ENCODE measurements around the gene PMEL.
A peak's percentile ranks its signal among the peaks of the same experiment; 100 is the strongest.
"Not testable (repeated sequence)": the region's sequence is repeated elsewhere in the genome, so short reads cannot be mapped to it uniquely, and the experiment has no call there.

PMEL gene

DNA sequence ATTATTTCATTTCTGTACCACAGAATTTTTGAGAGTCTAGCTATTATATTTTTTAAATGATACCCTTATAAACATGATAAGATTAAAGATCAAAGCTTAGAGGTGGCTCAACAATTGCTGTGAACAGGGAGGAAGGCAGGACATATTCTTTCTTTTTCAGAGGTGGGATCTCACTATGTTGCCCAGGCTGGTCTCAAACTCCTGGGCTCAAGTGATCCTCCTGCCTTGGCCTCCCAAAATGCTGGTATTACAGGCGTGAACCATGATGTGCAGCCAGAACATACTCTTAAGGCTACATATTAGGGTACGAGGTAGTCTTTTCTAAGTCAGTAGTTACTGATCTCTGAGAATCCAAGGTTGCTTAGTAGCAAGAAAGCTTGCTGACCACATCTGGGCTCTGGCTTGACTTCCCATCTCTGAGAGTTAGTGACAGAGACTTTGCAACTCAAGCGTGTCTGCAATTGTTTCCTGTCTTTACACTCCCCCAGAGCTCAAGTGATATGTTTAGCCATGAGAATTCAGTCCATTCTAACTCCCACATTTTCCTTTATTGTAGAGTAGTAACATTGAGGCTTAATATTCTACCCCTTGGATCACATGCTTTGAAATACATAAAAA is 16.6 kb upstream of the PMEL start:
- DNase-seq: no peak

DNA sequence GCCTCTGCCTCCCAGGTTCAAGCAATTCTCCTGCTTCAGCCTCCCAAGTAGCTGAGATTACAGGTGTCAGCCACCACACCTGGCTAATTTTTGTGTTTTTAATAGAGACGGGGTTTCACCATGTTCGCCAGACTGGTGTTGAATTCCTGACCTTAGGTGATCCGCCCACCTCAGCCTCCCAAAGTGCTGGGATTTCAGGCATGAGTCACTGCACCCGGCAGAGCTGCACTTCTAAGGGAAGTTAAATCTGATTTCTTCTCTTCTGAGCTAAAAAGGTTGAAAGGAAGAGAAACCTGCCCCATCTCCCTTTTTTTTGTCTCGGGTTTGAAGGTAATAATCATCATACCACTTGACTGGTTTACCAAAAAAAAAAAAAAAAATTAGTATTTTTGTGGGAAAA is 16.0 kb upstream of the PMEL start:
- DNase-seq: not testable (repeated sequence)

DNA sequence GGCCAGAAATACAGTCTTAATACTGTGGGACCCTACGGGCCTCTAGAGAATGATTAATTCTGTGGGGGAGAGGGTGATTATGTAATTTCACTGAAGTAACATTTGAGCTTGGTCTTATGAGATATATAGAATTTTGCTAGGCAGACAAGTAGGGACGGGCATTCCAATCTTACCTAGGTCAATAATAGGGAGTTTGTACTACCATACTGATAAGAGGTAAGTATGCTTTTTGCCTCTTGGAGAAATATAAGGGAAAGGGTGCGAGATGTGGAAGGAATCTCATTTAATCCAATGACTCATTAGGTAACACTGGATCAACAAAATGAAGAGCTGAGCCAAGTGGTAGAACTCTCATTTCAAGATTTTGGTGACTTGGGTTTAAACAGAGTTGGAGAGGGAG is 13.2 kb upstream of the PMEL start:
- DNase-seq: no peak

DNA sequence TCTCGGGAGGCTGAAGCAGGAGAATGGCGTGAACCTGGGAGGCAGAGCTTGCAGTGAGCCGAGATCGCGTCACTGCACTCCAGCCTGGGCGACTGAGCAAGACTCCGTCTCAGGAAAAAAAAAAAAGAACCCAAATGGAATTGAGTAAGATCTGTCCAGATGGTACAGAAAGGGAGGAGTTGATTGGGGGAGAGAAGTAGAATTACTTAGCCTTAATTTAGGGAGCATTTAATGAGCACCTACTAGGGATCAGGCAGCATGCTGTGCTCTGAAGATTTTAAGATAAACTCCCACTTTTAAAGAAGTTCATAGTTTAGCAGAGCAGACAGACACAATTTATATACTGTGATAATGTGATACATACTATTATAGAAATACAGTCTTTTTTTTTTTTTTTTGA is 12.6 kb upstream of the PMEL start:
- no peak for DNase-seq

DNA sequence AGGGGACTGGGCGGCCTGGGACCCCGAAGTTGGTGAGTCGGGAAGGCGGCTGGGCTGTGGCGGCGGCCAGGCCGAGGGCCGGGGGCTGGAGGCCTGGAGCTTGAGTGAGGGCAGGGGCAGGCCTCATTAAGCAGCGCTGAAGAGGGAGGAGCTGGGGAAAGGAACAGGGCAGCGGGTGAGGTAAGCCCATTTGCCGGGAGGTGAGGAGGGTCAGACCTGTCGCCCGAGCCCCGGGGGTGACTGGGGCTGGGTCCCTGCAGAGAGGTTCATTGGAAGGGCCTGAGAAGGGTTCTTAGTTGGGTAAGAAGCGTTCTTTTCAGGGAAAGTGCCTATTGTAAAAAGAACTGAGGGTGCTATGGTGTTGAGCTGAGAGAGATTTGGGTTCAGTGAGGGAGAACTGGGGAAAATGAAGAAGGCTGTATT is 8.5 kb upstream of the PMEL start:
- DNase-seq: no peak

DNA sequence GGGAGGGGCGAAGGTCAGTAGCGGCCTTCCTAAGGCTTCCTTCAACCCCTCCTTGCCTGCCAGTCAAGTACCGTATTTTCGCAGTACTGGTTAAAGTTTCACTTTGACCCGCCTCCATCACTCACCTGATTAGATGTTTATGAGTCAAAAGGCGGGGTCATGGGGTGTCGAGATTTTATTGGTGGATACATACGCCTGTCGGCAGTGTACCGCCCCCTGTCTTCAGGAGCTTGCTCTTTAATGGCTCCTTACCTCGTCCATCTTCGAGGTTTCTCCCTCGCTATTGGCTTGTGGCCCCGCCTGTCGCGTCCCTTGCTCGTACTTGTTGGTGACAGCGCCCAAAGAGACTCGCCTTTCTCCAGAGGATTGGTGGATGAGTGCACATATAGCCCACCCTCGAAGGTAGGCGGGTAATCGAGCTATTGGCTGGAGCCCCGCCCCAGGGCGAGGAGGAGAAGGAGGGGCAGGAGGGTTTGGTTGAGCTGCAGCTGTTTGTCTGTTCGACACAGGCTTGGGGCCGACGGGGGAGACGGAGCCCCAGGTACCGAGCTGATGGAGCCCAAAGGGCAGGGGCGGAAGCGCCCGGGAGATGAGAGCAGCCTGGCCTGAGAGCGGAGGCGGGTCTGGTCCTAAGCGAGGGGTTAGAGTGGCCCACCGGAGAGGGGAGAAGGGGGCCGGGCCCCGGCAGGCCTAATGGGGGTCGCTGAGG is 7.9 kb upstream of the PMEL start, which contains the start of gene RAB5B:
TSS of gene RAB5B (plus strand) at position 480 of the 709 bp plus-strand sequence. CDS start 12,883 bp downstream, outside the sequence.
- DNase-seq: peak; percentile 79

DNA sequence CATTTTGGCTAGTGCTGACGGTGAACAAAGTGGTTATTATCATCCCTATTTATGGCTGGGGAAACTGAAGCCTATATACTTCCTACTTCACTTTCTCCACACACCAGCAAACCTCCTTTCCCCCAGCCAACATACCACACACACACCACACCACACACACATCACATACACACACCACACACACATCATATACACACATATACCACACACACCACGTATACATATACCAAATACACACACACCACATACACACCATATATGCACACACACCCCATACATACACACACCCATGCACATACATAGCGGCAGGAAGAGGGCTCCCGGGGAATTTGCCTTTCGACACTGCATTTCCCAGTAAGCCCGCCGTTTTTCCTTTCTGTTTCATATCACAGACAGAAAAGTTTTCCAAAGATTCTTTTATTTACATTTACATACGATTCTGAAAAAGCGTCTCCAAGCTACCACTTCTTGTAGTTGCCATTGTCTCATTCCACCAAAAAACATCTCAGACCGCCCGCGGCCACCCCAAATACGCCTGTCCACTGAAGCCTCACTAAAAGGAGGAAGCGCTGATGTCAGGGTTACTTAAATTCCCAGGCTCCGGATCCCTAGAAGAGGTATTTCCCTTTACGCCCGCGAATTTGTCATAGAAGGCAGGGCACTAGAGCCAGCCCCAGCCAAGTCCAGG is 7.2 kb upstream of the PMEL start:
- no peak for DNase-seq

DNA sequence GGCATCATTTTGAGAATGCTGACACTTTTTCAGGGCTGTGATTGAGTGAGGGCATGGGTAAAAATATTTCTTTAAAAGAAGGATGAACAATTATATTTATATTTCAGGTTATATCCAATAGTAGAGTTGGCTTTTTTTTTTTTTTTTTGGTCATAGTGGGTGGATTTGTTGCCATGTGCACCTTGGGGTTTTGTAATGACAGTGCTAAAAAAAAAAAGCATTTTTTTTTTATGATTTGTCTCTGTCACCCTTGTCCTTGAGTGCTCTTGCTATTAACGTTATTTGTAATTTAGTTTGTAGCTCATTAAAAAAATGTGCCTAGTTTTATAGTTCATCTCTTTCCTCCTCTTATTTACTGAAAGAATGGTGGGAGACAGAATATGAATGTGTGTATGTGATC is 6.6 kb upstream of the PMEL start:
- DNase-seq: no peak

DNA sequence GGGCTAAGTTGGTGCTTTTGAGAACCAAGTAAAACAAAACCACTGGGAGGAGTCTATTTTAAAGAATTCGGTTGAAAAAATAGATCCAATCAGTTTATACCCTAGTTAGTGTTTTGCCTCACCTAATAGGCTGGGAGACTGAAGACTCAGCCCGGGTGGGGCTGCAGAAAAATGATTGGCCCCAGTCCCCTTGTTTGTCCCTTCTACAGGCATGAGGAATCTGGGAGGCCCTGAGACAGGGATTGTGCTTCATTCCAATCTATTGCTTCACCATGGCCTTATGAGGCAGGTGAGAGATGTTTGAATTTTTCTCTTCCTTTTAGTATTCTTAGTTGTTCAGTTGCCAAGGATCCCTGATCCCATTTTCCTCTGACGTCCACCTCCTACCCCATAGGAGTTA is 6.2 kb upstream of the PMEL start:
- no peak for DNase-seq

DNA sequence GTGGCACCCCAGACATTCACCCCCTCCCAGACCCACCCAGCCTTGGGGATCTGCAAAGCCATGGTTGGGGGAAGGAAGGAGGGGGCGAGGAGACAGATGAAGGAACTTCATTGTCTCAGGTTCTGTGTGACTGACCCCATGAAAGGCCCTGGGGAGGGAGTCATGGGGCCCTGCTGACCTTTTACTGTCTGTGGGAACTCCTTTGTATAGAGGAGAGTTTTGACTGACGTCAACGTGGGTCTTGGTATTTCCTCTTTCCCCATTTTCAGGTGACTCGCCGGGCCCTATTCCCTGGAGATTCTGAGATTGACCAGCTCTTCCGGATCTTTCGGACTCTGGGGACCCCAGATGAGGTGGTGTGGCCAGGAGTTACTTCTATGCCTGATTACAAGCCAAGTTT is 4.9 kb upstream of the PMEL start:
- DNase-seq: no peak

DNA sequence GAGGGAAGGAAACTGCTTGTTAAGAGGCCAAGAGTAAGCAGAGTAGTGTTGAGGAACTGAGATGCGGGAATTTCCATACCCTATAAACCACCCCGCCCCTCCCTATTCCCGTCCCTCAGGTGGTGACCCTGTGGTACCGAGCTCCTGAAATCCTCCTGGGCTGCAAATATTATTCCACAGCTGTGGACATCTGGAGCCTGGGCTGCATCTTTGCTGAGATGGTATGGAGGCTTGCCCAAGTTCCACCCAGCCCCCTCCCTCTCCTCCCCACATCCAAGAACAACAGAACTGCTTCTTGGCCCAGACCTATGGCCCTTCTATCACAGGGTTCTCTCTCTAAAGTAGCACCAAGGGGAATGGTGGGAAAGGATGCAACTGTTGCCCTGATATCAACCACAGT is 3.5 kb upstream of the PMEL start:
- DNase-seq: no peak

DNA sequence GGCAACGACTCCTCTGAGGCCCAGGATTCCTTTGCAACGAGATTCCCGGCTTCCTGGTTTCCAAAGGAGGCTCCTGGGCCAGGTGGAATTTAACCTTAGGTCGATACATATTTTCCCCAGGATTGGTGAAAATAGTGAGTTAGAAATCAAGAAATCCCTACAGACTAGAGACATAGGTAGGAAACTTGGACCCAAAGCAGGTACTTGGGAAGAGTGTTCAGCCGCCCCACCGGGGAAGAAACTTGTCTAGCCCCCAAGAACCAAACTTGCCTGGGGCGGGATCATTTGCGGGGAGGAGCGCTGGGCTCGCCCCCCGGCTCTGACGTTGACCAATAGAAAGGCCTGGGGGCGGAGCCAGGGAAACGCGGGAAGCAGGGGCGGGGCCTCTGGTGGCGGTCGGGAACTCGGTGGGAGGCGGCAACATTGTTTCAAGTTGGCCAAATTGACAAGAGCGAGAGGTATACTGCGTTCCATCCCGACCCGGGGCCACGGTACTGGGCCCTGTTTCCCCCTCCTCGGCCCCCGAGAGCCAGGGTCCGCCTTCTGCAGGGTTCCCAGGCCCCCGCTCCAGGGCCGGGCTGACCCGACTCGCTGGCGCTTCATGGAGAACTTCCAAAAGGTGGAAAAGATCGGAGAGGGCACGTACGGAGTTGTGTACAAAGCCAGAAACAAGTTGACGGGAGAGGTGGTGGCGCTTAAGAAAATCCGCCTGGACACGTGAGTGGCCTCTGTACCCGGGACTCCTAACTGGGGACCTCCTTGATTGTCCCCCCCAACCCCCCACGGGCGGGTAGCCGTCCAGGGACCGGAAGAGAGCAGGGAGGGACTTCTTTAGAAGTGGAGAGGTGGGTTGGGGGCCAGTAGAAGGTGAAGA is 803 bp upstream of the PMEL start, which contains the start of gene CDK2:
TSS of gene CDK2 (plus strand) at position 423 of the 874 bp plus-strand sequence. CDS start at position 602, 179 bp downstream.
- peak; percentile 69 for DNase-seq

DNA sequence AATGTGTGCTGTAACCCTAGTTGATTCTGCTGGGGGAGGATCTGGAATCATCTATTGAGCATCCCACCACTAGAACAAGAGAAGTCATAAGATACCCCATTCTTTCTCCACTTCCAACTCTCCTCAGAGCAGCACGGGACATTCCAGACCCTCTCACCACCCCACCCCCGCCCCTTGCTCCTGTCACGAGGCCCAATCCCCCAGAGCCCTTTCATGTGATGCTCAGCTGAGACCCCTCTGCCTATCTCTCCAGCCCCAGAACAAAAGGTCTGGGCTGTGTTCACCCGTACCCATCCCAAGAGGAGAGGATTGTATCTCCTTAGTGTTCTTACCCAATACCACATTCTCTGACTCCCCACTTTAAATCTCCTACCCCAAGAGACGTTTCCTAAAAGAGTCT is 602 bp downstream of the PMEL start:
- DNase-seq: no peak

DNA sequence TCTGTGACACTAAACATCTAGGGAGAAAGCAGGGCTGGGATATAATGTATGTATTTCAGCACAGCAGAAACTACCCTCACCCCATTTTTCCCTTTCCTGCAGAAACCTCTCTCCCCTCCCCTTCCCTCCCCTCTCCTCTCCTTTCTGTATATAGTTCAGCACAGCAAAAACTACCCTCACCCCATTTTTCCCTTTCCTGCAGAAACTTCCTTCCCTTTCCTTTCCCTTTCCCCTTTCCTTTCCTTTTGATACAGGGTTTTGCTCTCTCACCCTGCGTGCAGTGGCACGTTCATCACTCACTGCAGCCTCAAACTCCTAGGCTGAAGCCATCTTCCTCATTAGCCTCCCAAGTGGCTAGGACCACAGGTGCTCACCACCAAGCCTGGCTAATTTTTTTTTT is 2.1 kb downstream of the PMEL start:
- no peak for DNase-seq

DNA sequence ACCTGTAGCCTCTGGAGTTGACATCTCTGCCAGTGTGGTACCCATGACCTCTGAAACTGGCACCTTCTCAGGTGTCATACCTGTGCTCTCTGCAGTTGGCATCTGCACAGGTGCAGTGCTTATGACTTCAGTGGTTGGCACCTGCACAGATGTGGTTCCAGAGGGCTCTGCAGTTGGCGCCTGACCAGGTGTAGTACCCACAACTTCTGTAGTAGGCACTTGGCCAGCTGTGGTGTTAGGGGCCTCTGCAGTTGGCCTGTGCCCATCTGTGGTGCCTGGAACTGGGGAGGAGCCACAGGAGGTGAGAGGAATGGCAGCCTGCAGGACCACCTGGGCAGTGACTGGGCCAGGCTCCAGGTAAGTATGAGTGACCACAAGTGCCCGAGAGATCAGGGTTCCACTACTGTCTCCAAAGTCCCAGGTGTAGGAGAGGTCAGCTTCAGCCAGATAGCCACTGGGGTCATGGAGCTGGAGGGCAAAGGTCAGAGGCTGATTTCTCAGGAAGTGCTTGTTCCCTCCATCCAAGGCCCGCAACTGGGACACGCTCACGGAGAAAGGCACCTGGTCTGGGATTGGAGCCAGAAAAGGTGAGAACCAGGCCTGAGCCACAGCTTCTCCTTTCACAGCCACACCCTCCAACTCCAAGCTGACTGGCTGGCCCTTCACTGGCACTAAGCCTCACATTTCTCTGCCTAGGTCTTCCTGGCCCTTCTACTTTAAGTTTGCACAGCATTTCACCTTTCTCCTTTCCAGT is 8.6 kb downstream of the PMEL start:
- DNase-seq: no peak

DNA sequence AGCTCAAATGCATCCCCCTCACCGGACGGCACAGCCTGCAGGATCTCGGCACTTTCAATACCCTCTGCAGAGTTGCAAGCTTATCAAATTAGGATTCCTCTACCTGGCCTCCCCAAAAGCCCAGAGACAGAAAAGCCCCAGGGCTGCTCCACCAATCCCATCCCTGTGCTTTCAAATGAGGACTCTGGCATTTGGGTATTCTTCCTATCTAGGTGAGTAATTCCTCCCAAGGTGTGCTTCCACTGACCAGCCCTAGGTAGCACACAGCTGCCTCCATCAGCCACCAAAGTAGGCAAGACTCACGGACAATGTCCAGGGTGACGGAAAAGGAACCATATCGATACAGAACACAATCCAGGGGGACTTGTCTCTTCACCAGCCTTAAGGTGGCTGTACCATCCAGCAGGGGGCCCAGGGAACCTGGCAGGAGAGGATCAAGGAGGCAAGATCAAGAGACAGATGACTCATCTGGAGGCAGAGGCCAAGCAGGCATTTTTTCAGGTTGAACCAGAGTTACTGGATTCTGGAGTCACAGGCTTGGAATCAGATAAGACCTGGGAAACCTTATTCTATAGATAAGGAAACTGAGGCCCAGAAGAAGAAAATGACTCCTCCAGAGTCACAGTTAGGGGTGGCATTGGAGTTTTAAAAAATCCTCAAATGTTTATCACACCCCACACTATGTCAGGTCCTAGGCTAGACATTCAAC is 9.9 kb downstream of the PMEL start:
- DNase-seq: no peak

DNA sequence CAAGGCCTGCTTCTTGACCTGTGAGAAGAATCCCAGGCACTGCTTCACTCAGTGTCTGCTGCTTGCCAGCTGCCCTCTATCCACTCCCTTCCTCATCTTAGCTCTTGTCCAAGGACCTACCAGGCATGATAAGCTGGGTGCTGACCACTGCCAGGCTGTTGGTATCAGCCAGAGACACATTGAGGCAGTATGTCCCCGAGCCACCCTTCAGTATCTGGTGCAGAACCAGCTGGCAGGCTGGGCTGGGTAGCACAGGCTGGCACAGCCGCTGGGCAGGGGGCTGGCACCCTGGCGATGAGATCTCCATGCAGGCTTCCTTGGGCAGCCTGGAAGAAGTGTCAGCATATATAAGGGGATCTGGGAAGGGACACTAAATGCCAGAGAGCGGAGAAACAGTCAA is 10.5 kb downstream of the PMEL start:
- DNase-seq: no peak

DNA sequence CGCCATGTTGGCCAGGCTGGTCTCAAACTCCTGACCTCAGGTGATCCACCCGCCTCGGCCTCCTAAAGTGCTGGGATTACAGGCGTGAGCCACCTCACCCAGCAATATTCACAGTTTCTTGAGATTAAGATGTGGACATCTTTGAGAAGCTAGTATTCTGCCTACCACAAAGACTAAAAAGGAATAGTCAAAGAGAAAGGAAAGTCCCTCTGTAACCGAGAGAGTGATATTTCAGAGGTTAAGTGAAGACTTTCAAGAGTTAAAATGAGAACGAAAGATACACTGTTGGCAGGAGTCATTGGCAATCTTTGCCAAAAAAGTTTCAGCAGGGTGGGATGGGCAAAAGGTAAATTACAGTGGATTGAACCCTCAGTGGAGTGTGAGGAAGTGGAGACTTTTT is 19.3 kb downstream of the PMEL start:
- no peak for DNase-seq

DNA sequence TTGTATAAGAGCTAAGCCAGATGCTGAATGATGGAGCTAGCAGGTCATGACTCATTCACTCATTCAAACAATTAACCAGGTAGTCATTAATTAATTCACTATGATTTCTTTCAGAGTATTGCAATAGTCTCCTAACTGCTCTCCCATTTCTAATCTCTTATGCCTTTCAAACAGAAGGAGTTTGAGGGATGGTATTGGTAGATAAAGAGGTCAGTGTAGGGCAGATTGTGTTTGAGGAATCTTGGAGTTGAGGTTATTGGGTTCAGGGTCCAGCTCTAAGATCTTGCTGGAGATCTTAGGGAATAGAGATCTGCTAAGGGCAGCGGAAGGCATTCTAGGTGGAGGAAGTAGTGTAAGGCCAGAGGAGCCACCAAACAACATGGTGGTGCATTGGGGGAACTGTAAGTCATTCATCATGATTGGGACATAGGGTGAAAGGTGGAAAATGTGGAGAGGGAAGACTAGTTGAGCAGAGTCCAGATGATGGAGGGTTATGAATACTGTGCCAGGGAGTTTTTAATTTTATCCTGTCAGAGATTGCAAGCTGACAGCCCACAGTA is 23.2 kb downstream of the PMEL start:
- no peak for DNase-seq

DNA sequence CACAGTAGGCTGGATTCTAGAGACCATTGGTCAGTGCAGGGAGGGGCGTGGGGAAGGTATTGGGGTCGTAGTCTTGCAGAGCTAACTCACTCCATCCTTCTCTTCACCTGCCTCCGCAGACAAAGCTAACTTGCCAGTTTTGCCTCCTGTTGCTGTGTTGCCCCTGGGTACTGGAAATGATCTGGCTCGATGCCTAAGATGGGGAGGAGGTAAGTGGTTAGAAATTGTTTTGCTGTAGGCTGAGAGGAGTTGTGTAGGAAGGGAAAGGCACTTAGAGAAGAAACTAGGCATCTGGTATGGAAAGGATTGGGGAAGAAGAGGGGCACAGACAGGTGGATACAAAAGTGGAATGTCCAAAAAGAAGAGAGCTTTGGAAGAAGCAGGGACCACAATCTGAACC is 23.8 kb downstream of the PMEL start:
- DNase-seq: no peak

DNA sequence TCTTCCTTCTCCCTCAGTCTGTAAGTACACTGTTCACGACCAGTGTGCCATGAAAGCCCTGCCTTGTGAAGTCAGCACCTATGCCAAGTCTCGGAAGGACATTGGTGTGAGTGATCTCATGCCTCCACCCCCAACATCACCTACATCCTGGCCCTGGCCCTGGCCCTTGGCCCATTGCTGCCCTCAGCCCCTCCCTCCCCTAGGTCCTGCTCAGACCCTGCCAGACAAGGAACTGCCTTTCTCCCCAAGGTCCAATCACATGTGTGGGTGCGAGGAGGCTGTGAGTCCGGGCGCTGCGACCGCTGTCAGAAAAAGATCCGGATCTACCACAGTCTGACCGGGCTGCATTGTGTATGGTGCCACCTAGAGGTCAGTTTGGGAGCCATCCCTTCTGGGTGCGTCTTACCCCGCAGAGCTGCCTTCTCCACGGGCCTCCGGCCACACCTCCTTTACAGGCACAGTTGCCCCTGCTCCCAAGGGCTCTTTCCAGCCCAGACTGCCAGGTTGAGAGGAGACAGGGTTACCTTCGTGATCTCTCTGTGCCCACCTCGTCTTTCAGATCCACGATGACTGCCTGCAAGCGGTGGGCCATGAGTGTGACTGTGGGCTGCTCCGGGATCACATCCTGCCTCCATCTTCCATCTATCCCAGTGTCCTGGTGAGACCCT is 25.6 kb downstream of the PMEL start:
- DNase-seq: no peak
